HG02938 (cell line): Measurements from ENCODE around the gene RGL1.

Source experiments
- ATAC-seq: cut with Tn5 transposase; IDR thresholded peaks from one replicate; pipeline ENCODE4 v1.9.1; 2021; ENCODE audit warnings: mild to moderate bottlenecking, moderate library complexity; ENCODE audit not compliant: unreplicated experiment

RGL1 gene

GRCh38 chr1:183885142-183885735, 80.3 kb downstream of the RGL1 start:
- ATAC-seq: no peak

GRCh38 chr1:183886083-183886828, 81.3 kb downstream of the RGL1 start:
- no peak for ATAC-seq

GRCh38 chr1:183886853-183887252, 81.9 kb downstream of the RGL1 start:
- no peak for ATAC-seq

GRCh38 chr1:183887826-183888819, 83.2 kb downstream of the RGL1 start:
- ATAC-seq: no peak

- ATAC-seq: no peak
Measured at GRCh38 chr1:183889095-183889494, 84.2 kb downstream of the RGL1 start.

GRCh38 chr1:183891158-183891856, 86.4 kb downstream of the RGL1 start:
- no peak for ATAC-seq

- no peak for ATAC-seq
Measured at GRCh38 chr1:183892351-183892793, 87.5 kb downstream of the RGL1 start.

GRCh38 chr1:183893561-183894289, 88.8 kb downstream of the RGL1 start:
- ATAC-seq: no peak

- no peak for ATAC-seq
Measured at GRCh38 chr1:183894290-183894565, 89.3 kb downstream of the RGL1 start.

- no peak for ATAC-seq
Measured at GRCh38 chr1:183896466-183897048, 91.6 kb downstream of the RGL1 start.

GRCh38 chr1:183898001-183898396, 93.1 kb downstream of the RGL1 start:
- ATAC-seq: peak; percentile 6

- no peak for ATAC-seq
Measured at GRCh38 chr1:183898610-183899009, 93.7 kb downstream of the RGL1 start.

- no peak for ATAC-seq
Measured at GRCh38 chr1:183901748-183902330, 96.9 kb downstream of the RGL1 start.

GRCh38 chr1:183903101-183903500, 98.2 kb downstream of the RGL1 start:
- no peak for ATAC-seq

- ATAC-seq: no peak
Measured at GRCh38 chr1:183905508-183906113, 100.7 kb downstream of the RGL1 start.

GRCh38 chr1:183907070-183907469, 102.2 kb downstream of the RGL1 start:
- no peak for ATAC-seq

GRCh38 chr1:183908079-183908478, 103.2 kb downstream of the RGL1 start:
- ATAC-seq: no peak

GRCh38 chr1:183909672-183910071, 104.8 kb downstream of the RGL1 start:
- no peak for ATAC-seq

- ATAC-seq: peak; percentile 20
Measured at GRCh38 chr1:183910845-183911244, 105.9 kb downstream of the RGL1 start.
